HepG2 (cell line): Measurements from ENCODE around the gene SNRPD3. TPM values are rescaled to one million over a fixed set of nuclear protein-coding genes. Genes with fewer than 3 reads are reported as not detected.

Experiments
- AGO2 ChIP-seq: fragments of 200-400 bp; formaldehyde crosslinking; optimal IDR thresholded peaks from 2 replicates; pipeline ENCODE3; 2017; ENCODE audit warnings: mild to moderate bottlenecking, low read depth, low read length, moderate library complexity
- CTCF ChIP-seq: sonication (generic); formaldehyde crosslinking; IDR thresholded peaks from 2 replicates; pipeline ENCODE4 v1.5.0; 2020; ENCODE audit warnings: mild to moderate bottlenecking, missing genetic modification reagents, moderate library complexity
- FIP1L1 ChIP-seq: fragments of 200-400 bp; formaldehyde crosslinking; IDR thresholded peaks from 2 replicates; pipeline ENCODE4 v1.6.1; 2018; ENCODE audit warnings: low read depth, mild to moderate bottlenecking, low read length, moderate library complexity, borderline replicate concordance; ENCODE audit not compliant: insufficient read depth
- MZF1 ChIP-seq: sonication (generic); formaldehyde crosslinking; IDR thresholded peaks from 2 replicates; pipeline ENCODE4 v1.8.1; 2023; ENCODE audit warnings: mild to moderate bottlenecking, missing genetic modification reagents, borderline replicate concordance
- PBX2 ChIP-seq: IDR thresholded peaks from 2 replicates; pipeline ENCODE4 v1.6.1; 2016; ENCODE audit warnings: control low read depth
- RBFOX2 ChIP-seq: fragments of 200-400 bp; formaldehyde crosslinking; IDR thresholded peaks from 2 replicates; pipeline ENCODE4 v1.6.1; 2017; ENCODE audit warnings: low read depth, mild to moderate bottlenecking, low read length
- RBM39 ChIP-seq: fragments of 200-400 bp; formaldehyde crosslinking; IDR thresholded peaks from one replicate; pipeline ENCODE4 v1.6.1; 2018; ENCODE audit warnings: antibody characterized with exemption, mild to moderate bottlenecking, low read depth, low read length; ENCODE audit not compliant: poor library complexity, severe bottlenecking
- SP2 ChIP-seq: sonication (generic); formaldehyde crosslinking; IDR thresholded peaks from 2 replicates; pipeline ENCODE4 v1.5.1; 2020; ENCODE audit warnings: mild to moderate bottlenecking, missing genetic modification reagents
- TEAD2 ChIP-seq: sonication (generic); formaldehyde crosslinking; IDR thresholded peaks from 2 replicates; pipeline ENCODE4 v1.9.0; 2021; ENCODE audit warnings: missing genetic modification reagents
- TFAP4 ChIP-seq: sonication (generic); IDR thresholded peaks from 2 replicates; pipeline ENCODE4 v1.6.1; 2016; ENCODE audit warnings: low read depth, borderline replicate concordance
- ZNF224 ChIP-seq: sonication (generic); formaldehyde crosslinking; IDR thresholded peaks from 2 replicates; pipeline ENCODE4 v1.5.0; 2020; ENCODE audit warnings: mild to moderate bottlenecking, missing genetic modification reagents
- ZNF407 ChIP-seq: sonication (generic); formaldehyde crosslinking; IDR thresholded peaks from one replicate; pipeline ENCODE4 v1.5.1; 2020; ENCODE audit warnings: mild to moderate bottlenecking, missing genetic modification reagents; ENCODE audit errors: not compliant biosample characterization
- ZNF580 ChIP-seq: IDR thresholded peaks from 2 replicates; pipeline ENCODE4 v1.6.1; 2016; ENCODE audit warnings: low read depth, borderline replicate concordance
- ZSCAN5A ChIP-seq: sonication (generic); formaldehyde crosslinking; IDR thresholded peaks from 2 replicates; pipeline ENCODE4 v1.8.0; 2022; ENCODE audit warnings: mild to moderate bottlenecking, missing genetic modification reagents, borderline replicate concordance
- polyA plus RNA-seq, 8 experiments: library from polyadenylated mRNA; depleted of rRNA in 3 of 8; stranded (reverse) in 7 of 8; unstranded in 1 of 8; fragments of >200 nt; fragmentation: Illumina TruSeq in 4 of 8; extraction: Trizol in 4 of 8; gene quantifications; 2 replicates each; pipeline versions ENCODE4 v1.2.1 to v1.2.3, GENCODE V29; 2011 to 2016; ENCODE audit warnings: low read depth in 4 of 8, missing spikeins in 1 of 8, mixed read lengths in 1 of 8; ENCODE audit not compliant: insufficient read depth in 1 of 8
- total RNA-seq, 5 experiments: library from RNA; depleted of rRNA; stranded (reverse); fragments of >200 nt; fragmentation: Illumina TruSeq; extraction: Trizol; gene quantifications; 2 replicates each; pipeline ENCODE4 v1.2.3, GENCODE V29; 2016; ENCODE audit warnings: low read depth in 1 of 5

The SNRPD3 gene
- total and polyA plus RNA-seq, 2 of the 13 experiments (the other 11 are each of a cell fraction or from before 2014, with no cell fraction given) = 110 to 209 TPM

- TF ChIP-seq ZNF407 (no peak), CTCF (CRISPR knock-in tag) (no peak), TEAD2 (CRISPR knock-in tag) (no peak), RBM39 (peak; percentile 39), ZNF580 (CRISPR knock-in tag) (no peak), AGO2 (peak; percentile 63), MZF1 (CRISPR knock-in tag) (no peak), ZNF224 (no peak), SP2 (CRISPR knock-in tag) (no peak), TFAP4 (peak; percentile 0; the same call in 1 of the 2 replicates), ZSCAN5A (no peak), PBX2 (CRISPR knock-in tag) (no peak), RBFOX2 (peak; percentile 17; the same call in 1 of the 2 replicates), FIP1L1 (0 out of 2 replicates have a peak, but pooled peaks have one; percentile 55)
Observed at GRCh38 chr22:24588757-24589481, 33.1 kb downstream of the SNRPD3 start (continued).
